GM23338 (cell line): ENCODE data around the gene SFSWAP. TPM values are rescaled to one million over a fixed set of nuclear protein-coding genes. Genes with fewer than 3 reads are reported as not detected.

ENCODE experiments used
- ATAC-seq: fragments of 200-7000 bp; cut with Tn5 transposase; 3 replicates; pipeline ENCODE4 v1.9.1; 2020
- DNase-seq: peaks from one replicate; pipeline ENCODE4 v3.0.0-alpha.2; 2015; ENCODE audit warnings: low spot score
- H2AFZ ChIP-seq: fragments of 200-600 bp; sonication (generic); 2 replicates; pipeline ENCODE4 v1.8.0; 2016; ENCODE audit warnings: antibody characterized with exemption, mild to moderate bottlenecking, moderate library complexity
- H3F3A ChIP-seq: fragments of 200-600 bp; sonication (generic); replicated peaks from 2 replicates; pipeline ENCODE4 v1.8.0; 2017; ENCODE audit warnings: antibody characterized with exemption, mixed run types, low read depth
- H3K27ac ChIP-seq: fragments of 200-600 bp; sonication (generic); 2 replicates; pipeline ENCODE4 v1.6.1; 2016; ENCODE audit warnings: low read depth
- H3K27me3 ChIP-seq: fragments of 200-600 bp; sonication (generic); 2 replicates; pipeline ENCODE4 v1.8.0; 2016; ENCODE audit warnings: mild to moderate bottlenecking, mixed run types, moderate library complexity; ENCODE audit not compliant: insufficient read depth
- H3K36me3 ChIP-seq: fragments of 200-600 bp; sonication (generic); 2 replicates; pipeline ENCODE4 v1.8.0; 2016; ENCODE audit warnings: mild to moderate bottlenecking; ENCODE audit not compliant: insufficient read depth
- H3K4me1 ChIP-seq: fragments of 200-600 bp; sonication (generic); 2 replicates; pipeline ENCODE4 v1.8.0; 2016; ENCODE audit warnings: mild to moderate bottlenecking, moderate library complexity; ENCODE audit not compliant: insufficient read depth
- H3K4me2 ChIP-seq: fragments of 200-600 bp; sonication (generic); 2 replicates; pipeline ENCODE4 v1.7.1; 2017; ENCODE audit warnings: mixed run types
- H3K4me3 ChIP-seq: fragments of 200-600 bp; sonication (generic); 2 replicates; pipeline ENCODE4 v1.6.1; 2016; ENCODE audit warnings: mixed run types
- H3K79me2 ChIP-seq: fragments of 200-600 bp; sonication (generic); replicated peaks from 2 replicates; pipeline ENCODE4 v1.8.0; 2017; ENCODE audit warnings: mild to moderate bottlenecking; ENCODE audit not compliant: insufficient read depth
- H3K9me2 ChIP-seq: fragments of 200-600 bp; sonication (generic); 2 replicates; pipeline ENCODE4 v1.8.0; 2017; ENCODE audit not compliant: insufficient read depth
- H4K20me1 ChIP-seq: fragments of 200-600 bp; sonication (generic); replicated peaks from 2 replicates; pipeline ENCODE4 v1.8.0; 2017; ENCODE audit warnings: mild to moderate bottlenecking; ENCODE audit not compliant: insufficient read depth
- H3K27ac Mint-ChIP-seq: 2 replicates; pipeline ENCODE4 v1.8.0; 2020; ENCODE audit warnings: inconsistent platforms, mild to moderate bottlenecking, moderate library complexity, mixed read lengths
- H3K27me3 Mint-ChIP-seq: 3 replicates; pipeline ENCODE4 v1.8.0; 2022; ENCODE audit warnings: low read depth, mild to moderate bottlenecking, moderate library complexity, mixed read lengths, inconsistent platforms; ENCODE audit not compliant: insufficient read depth, poor library complexity
- H3K36me3 Mint-ChIP-seq: 3 replicates; pipeline ENCODE4 v1.8.0; 2021; ENCODE audit warnings: low read depth, mild to moderate bottlenecking, inconsistent platforms, moderate library complexity, mixed read lengths
- H3K4me1 Mint-ChIP-seq: 3 replicates; pipeline ENCODE4 v1.8.0; 2020; ENCODE audit warnings: mild to moderate bottlenecking, inconsistent platforms, mixed read lengths
- H3K4me3 Mint-ChIP-seq: 3 replicates; pipeline ENCODE4 v1.8.0; 2021; ENCODE audit warnings: moderate library complexity, mild to moderate bottlenecking, inconsistent platforms, mixed read lengths
- H3K9me3 Mint-ChIP-seq: 3 replicates; pipeline ENCODE4 v1.8.0; 2020; ENCODE audit warnings: moderate library complexity, mild to moderate bottlenecking, inconsistent platforms, mixed read lengths
- CREB1 ChIP-seq: fragments of 250-450 bp; sonication (Bioruptor Pico); IDR thresholded peaks from 2 replicates; pipeline ENCODE4 v1.5.0; 2020; ENCODE audit warnings: low read depth, mild to moderate bottlenecking, moderate library complexity
- EZH2 ChIP-seq: fragments of 200-600 bp; sonication (generic); IDR thresholded peaks from one replicate; pipeline ENCODE4 v1.8.0; 2017; ENCODE audit warnings: antibody characterized with exemption, mild to moderate bottlenecking, low read depth; ENCODE audit not compliant: unreplicated experiment
- JUNB ChIP-seq: IDR thresholded peaks from one replicate; pipeline ENCODE4 v1.6.1; 2016; ENCODE audit warnings: antibody characterized with exemption; ENCODE audit not compliant: unreplicated experiment
- NANOG ChIP-seq: IDR thresholded peaks from 2 replicates; pipeline ENCODE4 v1.6.1; 2016; ENCODE audit warnings: antibody characterized with exemption, borderline replicate concordance
- POLR2AphosphoS5 ChIP-seq: IDR thresholded peaks from 2 replicates; pipeline ENCODE4 v1.6.1; 2016; ENCODE audit warnings: antibody characterized with exemption, low read depth
- STAT1 ChIP-seq: IDR thresholded peaks from one replicate; pipeline ENCODE4 v1.6.1; 2016; ENCODE audit warnings: antibody characterized with exemption; ENCODE audit not compliant: unreplicated experiment
- ZNF114 ChIP-seq: fragments of 250-450 bp; sonication (Bioruptor Pico); IDR thresholded peaks from 2 replicates; pipeline ENCODE4 v1.5.0; 2020; ENCODE audit warnings: mild to moderate bottlenecking, moderate library complexity
- ZNF331 ChIP-seq: fragments of 250-450 bp; sonication (Bioruptor Pico); IDR thresholded peaks from 2 replicates; pipeline ENCODE4 v1.5.0; 2020; ENCODE audit warnings: low read depth, mild to moderate bottlenecking, moderate library complexity
- polyA plus RNA-seq: library from polyadenylated mRNA; unstranded; fragments of >200 nt; fragmentation: Nextera tagmentation; extraction: Ambion mirVana; gene quantifications from 2 replicates; pipeline ENCODE4 v1.2.1, GENCODE V29; 2016
- total RNA-seq: library from RNA; depleted of rRNA; stranded (reverse); fragments of >200 nt; shearing (Covaris generic); gene quantifications from 2 replicates; pipeline ENCODE4 v1.2.3, GENCODE V29; 2014
- TF ChIP-seq, protein P1 (sequence below): IDR thresholded peaks from 2 replicates; pipeline ENCODE4 v1.6.1; 2016; ENCODE audit warnings: antibody characterized with exemption
- TF ChIP-seq, protein P2 (sequence below), 2 experiments: fragments of 200-600 bp in 1 of 2; sonication (generic) in 1 of 2; conservative IDR thresholded peaks; 2 replicates each; pipeline versions ENCODE4 v1.5.1 to v1.6.1; 2016 to 2017; ENCODE audit warnings: antibody characterized with exemption in 2 of 2, low read depth in 2 of 2, mild to moderate bottlenecking in 2 of 2, moderate library complexity in 1 of 2
- TF ChIP-seq, protein P3 (sequence below): fragments of 250-450 bp; sonication (Bioruptor Pico); IDR thresholded peaks from 2 replicates; pipeline ENCODE4 v1.5.0; 2020; ENCODE audit warnings: mild to moderate bottlenecking, moderate library complexity

SFSWAP gene
- total and polyA plus RNA-seq, 2 experiments from 2014 or later, result 41.0 to 49.8 TPM

DNA sequence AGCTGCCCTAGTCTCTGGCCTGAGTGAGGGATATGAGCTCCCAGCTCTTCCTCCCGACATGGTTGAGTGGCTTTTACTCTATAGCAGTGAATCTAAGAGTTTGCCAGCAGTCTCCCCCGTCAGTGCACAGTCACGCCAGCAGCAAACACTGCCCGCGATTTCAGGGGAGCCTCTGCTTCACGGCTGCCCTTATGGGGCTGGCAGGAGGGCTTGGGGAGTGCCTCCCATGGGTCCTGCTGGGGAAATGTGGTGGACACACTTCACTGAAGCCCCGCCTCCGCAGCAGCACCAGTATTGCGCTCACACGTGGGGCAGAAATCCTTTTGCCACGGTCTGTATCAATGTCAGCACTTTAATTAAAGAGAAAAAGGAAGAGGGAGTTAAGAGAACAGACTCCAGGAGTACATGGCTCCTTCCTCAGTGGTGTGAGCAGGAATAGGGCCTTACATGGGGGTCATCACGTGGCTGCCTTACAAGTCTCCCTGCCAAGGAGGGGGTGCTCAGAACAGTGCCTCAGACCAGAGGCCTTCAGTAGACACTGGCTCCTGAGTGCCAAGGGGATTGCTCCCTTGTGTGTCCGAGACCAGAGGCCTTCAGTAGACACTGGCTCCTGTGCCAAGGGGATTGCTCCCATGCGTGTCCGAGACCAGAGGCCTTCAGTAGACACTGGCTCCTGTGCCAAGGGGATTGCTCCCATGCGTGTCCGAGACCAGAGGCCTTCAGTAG is 55.7 kb downstream of the SFSWAP start:
- peaks cover 47% of the 10 kb centered on the region for H3K36me3 ChIP-seq
- H3K4me2 ChIP-seq, result no peak overlapping the region
- H4K20me1 ChIP-seq, result peaks cover 4% of the 10 kb centered on the region; the same call in 1 of the 2 replicates
- TF ChIP-seq STAT1 (no peak), POLR2AphosphoS5 (no peak), ZNF114 (CRISPR knock-in tag) (no peak)
- Mint-ChIP-seq H3K4me1 (peaks cover 9% of the 10 kb centered on the region), H3K27ac (no peak overlapping the region), H3K4me3 (no peak overlapping the region), H3K27me3 (no peaks in the 10 kb centered on the region), H3K36me3 (peaks cover 79% of the 10 kb centered on the region), H3K9me3 (no peaks in the 10 kb centered on the region)
- no peak overlapping the region for H3K27ac ChIP-seq
- H3K27me3 ChIP-seq, result no peaks in the 10 kb centered on the region
- no peaks in the 10 kb centered on the region for H3K9me2 ChIP-seq
- H3K4me1 ChIP-seq, result peaks cover 2% of the 10 kb centered on the region; the same call in 1 of the 2 replicates
- no peak overlapping the region for H3K4me3 ChIP-seq
- H3F3A ChIP-seq, result no peaks in the 10 kb centered on the region
- H3K79me2 ChIP-seq, result 0 out of 2 replicates have a peak, but pooled peaks cover 5% of the 10 kb centered on the region
- no peak for ATAC-seq
- no peak overlapping the region for H2AFZ ChIP-seq
- no peak for DNase-seq

DNA sequence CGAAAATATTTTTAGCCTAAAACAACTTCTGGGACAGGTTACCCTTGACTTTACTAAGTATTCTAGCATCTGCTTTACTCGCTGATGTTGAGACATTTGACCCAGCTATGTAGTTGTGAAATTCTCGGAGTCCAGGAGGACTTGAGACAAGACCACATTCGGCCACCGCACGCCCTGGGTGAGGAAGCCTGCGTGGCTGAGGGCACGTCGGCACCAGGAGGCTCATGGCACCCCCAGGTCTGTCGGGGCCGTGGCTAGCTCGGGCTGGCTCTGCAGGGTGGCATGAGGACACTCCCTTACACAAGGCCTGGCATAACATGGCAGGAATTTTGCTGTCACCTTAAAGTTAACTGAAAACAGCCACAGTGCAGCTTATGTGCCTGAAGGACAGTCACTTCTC is 59.2 kb downstream of the SFSWAP start:
- peaks cover 43% of the 10 kb centered on the region for H3K4me1 Mint-ChIP-seq
- H3K36me3 Mint-ChIP-seq, result peaks cover 64% of the 10 kb centered on the region
- H3K27me3 ChIP-seq, result no peaks in the 10 kb centered on the region
- peaks cover 30% of the 10 kb centered on the region for H3K4me1 ChIP-seq
- H3K9me3 Mint-ChIP-seq, result no peaks in the 10 kb centered on the region
- DNase-seq (no peak), ATAC-seq (no peak)
- no peaks in the 10 kb centered on the region for H3K9me2 ChIP-seq
- H3K79me2 ChIP-seq, result 0 out of 2 replicates have a peak, but pooled peaks cover under 1% of the 10 kb centered on the region
- H3K4me2 ChIP-seq, result no peak overlapping the region
- peaks cover 34% of the 10 kb centered on the region for H3K36me3 ChIP-seq
- no peak overlapping the region for H2AFZ ChIP-seq
- no peak overlapping the region for H3K27ac ChIP-seq
- H3K4me3 Mint-ChIP-seq, result no peak overlapping the region
- no peak overlapping the region for H3K27ac Mint-ChIP-seq
- peaks cover 3% of the 10 kb centered on the region for H3K27me3 Mint-ChIP-seq
- H3F3A ChIP-seq, result peaks cover 8% of the 10 kb centered on the region
- H4K20me1 ChIP-seq, result peaks cover 4% of the 10 kb centered on the region; the same call in 1 of the 2 replicates
- H3K4me3 ChIP-seq, result no peak overlapping the region
- TF ChIP-seq ZNF331 (CRISPR knock-in tag) (no peak), ZNF114 (CRISPR knock-in tag) (no peak), EZH2 (no peak), POLR2AphosphoS5 (no peak), NANOG (no peak), JUNB (no peak), STAT1 (no peak), CREB1 (CRISPR knock-in tag) (no peak)
- TF ChIP-seq, protein P1, sequence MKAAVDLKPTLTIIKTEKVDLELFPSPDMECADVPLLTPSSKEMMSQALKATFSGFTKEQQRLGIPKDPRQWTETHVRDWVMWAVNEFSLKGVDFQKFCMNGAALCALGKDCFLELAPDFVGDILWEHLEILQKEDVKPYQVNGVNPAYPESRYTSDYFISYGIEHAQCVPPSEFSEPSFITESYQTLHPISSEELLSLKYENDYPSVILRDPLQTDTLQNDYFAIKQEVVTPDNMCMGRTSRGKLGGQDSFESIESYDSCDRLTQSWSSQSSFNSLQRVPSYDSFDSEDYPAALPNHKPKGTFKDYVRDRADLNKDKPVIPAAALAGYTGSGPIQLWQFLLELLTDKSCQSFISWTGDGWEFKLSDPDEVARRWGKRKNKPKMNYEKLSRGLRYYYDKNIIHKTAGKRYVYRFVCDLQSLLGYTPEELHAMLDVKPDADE, result no peak
- TF ChIP-seq, protein P2, sequence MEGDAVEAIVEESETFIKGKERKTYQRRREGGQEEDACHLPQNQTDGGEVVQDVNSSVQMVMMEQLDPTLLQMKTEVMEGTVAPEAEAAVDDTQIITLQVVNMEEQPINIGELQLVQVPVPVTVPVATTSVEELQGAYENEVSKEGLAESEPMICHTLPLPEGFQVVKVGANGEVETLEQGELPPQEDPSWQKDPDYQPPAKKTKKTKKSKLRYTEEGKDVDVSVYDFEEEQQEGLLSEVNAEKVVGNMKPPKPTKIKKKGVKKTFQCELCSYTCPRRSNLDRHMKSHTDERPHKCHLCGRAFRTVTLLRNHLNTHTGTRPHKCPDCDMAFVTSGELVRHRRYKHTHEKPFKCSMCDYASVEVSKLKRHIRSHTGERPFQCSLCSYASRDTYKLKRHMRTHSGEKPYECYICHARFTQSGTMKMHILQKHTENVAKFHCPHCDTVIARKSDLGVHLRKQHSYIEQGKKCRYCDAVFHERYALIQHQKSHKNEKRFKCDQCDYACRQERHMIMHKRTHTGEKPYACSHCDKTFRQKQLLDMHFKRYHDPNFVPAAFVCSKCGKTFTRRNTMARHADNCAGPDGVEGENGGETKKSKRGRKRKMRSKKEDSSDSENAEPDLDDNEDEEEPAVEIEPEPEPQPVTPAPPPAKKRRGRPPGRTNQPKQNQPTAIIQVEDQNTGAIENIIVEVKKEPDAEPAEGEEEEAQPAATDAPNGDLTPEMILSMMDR (conservative IDR thresholded peaks at IDR 0.05; ENCODE audit: low read depth in 2 of 2), result no peak
- TF ChIP-seq, protein P3, sequence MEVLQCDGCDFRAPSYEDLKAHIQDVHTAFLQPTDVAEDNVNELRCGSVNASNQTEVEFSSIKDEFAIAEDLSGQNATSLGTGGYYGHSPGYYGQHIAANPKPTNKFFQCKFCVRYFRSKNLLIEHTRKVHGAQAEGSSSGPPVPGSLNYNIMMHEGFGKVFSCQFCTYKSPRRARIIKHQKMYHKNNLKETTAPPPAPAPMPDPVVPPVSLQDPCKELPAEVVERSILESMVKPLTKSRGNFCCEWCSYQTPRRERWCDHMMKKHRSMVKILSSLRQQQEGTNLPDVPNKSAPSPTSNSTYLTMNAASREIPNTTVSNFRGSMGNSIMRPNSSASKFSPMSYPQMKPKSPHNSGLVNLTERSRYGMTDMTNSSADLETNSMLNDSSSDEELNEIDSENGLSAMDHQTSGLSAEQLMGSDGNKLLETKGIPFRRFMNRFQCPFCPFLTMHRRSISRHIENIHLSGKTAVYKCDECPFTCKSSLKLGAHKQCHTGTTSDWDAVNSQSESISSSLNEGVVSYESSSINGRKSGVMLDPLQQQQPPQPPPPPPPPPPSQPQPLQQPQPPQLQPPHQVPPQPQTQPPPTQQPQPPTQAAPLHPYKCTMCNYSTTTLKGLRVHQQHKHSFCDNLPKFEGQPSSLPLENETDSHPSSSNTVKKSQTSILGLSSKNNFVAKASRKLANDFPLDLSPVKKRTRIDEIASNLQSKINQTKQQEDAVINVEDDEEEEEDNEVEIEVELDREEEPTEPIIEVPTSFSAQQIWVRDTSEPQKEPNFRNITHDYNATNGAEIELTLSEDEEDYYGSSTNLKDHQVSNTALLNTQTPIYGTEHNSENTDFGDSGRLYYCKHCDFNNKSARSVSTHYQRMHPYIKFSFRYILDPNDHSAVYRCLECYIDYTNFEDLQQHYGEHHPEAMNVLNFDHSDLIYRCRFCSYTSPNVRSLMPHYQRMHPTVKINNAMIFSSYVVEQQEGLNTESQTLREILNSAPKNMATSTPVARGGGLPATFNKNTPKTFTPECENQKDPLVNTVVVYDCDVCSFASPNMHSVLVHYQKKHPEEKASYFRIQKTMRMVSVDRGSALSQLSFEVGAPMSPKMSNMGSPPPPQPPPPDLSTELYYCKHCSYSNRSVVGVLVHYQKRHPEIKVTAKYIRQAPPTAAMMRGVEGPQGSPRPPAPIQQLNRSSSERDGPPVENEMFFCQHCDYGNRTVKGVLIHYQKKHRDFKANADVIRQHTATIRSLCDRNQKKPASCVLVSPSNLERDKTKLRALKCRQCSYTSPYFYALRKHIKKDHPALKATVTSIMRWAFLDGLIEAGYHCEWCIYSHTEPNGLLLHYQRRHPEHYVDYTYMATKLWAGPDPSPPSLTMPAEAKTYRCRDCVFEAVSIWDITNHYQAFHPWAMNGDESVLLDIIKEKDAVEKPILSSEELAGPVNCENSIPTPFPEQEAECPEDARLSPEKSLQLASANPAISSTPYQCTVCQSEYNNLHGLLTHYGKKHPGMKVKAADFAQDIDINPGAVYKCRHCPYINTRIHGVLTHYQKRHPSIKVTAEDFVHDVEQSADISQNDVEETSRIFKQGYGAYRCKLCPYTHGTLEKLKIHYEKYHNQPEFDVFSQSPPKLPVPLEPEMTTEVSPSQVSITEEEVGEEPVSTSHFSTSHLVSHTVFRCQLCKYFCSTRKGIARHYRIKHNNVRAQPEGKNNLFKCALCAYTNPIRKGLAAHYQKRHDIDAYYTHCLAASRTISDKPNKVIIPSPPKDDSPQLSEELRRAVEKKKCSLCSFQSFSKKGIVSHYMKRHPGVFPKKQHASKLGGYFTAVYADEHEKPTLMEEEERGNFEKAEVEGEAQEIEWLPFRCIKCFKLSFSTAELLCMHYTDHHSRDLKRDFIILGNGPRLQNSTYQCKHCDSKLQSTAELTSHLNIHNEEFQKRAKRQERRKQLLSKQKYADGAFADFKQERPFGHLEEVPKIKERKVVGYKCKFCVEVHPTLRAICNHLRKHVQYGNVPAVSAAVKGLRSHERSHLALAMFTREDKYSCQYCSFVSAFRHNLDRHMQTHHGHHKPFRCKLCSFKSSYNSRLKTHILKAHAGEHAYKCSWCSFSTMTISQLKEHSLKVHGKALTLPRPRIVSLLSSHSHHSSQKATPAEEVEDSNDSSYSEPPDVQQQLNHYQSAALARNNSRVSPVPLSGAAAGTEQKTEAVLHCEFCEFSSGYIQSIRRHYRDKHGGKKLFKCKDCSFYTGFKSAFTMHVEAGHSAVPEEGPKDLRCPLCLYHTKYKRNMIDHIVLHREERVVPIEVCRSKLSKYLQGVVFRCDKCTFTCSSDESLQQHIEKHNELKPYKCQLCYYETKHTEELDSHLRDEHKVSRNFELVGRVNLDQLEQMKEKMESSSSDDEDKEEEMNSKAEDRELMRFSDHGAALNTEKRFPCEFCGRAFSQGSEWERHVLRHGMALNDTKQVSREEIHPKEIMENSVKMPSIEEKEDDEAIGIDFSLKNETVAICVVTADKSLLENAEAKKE, result no peak
